IPS-NIHi7 (cell line): ENCODE data around the gene ZNF316.

Experiments
- DNase-seq: peaks from one replicate; pipeline ENCODE4 v3.0.0; 2012; ENCODE audit warnings: mixed read lengths; ENCODE audit errors: extremely low spot score

Gene ZNF316

GRCh38 chr7:6636741-6637543 lies at the start of gene ZNF316:
Gene ZNF316, plus strand, starts transcription at chr7:6637318. Its CDS starts 5,092 bp downstream, at chr7:6642410.
- DNase-seq: no peak

- no peak for DNase-seq
Observed at GRCh38 chr7:6588566-6588965, 48.6 kb upstream of the ZNF316 start.

GRCh38 chr7:6589151-6589828 lies 47.8 kb upstream of the ZNF316 start:
- DNase-seq: no peak

- DNase-seq: peak; percentile 94
Observed at GRCh38 chr7:6589829-6590644, 47.1 kb upstream of the ZNF316 start, which contains the start of gene INTS15. Gene INTS15, plus strand, starts transcription at chr7:6590021. Its CDS starts 263 bp downstream, at chr7:6590284.

DNA sequence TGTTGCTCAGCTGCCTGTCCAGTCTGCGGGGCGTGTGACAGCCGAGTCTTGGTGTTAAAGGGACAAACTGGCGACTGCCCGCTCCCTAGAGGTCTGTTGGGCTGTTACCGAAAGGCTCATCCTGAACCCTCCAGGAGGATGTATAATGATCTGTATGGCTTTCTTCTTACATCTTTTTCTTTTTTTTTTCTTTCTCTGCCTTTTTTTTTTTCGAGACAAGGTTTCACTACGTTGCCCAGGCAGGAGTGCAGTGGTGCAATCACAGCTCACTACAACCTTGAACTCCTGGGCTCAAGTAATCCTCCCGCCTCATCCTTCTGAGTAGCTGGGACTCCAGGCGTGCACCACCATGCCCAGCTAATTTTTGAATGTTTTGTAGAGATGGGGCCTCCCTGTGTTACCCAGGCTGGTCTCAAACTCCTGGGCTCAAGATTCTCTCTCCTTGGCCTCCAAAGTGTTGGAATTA lies 46.4 kb upstream of the ZNF316 start:
- DNase-seq: no peak

DNA sequence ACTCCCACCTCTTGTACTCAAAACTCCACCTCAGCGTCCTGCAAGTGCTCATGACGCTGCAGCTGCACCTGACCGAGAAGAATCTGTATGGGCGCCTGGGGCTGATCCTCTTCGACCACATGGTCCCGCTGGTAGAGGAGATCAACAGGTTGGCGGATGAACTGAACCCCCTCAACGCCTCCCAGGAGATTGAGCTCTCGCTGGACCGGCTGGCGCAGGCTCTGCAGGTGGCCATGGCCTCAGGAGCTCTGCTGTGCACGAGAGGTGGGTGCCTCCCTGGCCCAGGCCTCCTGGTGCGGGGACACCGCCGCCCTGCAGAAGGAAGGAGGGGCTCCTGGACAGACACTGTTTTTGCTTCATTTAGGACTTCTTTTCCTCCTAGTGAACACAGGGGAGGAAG lies 37.0 kb upstream of the ZNF316 start:
- no peak for DNase-seq

DNA sequence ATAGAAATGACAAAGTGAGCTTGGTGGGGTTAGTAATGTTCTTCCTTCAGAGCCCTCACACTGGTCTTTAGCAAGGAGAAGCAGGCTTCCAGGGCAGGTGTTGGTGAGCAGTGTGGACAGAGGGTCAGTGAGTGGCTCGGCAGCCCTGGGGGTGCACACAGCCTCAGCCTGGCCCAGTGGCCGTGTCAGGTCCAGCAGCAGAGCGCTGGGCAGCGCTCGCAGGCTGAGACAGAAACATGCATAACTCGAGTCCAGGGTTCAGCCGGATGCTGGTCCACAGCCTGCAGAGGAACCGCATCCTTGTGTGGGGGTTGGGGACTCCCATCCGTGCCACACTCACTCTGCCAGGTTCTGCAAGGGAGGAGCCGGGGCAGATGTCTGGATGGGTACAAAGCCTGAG lies 32.7 kb upstream of the ZNF316 start:
- DNase-seq: no peak

- no peak for DNase-seq
Observed at GRCh38 chr7:6606866-6607583, 30.1 kb upstream of the ZNF316 start.

GRCh38 chr7:6607651-6608051 lies 29.5 kb upstream of the ZNF316 start:
- DNase-seq: no peak

DNA sequence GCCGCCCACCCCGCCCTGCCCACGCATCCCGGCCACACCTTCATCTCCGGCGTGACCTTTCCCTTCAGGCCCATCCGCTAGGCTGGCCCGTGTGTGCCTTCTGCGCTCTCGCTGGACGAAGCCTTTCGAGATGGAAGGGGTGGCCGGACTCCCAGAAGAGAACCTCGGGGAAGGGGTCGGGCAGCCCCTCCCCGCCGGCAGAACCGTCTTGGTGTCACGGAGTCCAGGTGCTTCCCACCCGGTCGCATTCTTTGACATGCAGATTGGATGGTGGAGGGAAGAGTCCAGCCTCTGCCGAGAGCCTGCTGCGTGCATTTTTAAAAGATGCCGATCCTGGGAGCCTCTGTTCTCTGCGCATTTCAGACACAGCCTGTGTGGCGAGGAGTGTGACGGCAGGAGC lies 29.0 kb upstream of the ZNF316 start:
- no peak for DNase-seq

GRCh38 chr7:6608794-6609193 lies 28.3 kb upstream of the ZNF316 start:
- DNase-seq: no peak

GRCh38 chr7:6612819-6613218 lies 24.3 kb upstream of the ZNF316 start:
- no peak for DNase-seq

- no peak for DNase-seq
Observed at GRCh38 chr7:6613706-6614105, 23.4 kb upstream of the ZNF316 start.

GRCh38 chr7:6614953-6615722 lies 22.0 kb upstream of the ZNF316 start, which contains the start of gene ZNF853:
Gene ZNF853, plus strand, starts transcription at chr7:6615610. Its CDS starts 565 bp downstream, at chr7:6616175.
- DNase-seq: peak; percentile 74

DNA sequence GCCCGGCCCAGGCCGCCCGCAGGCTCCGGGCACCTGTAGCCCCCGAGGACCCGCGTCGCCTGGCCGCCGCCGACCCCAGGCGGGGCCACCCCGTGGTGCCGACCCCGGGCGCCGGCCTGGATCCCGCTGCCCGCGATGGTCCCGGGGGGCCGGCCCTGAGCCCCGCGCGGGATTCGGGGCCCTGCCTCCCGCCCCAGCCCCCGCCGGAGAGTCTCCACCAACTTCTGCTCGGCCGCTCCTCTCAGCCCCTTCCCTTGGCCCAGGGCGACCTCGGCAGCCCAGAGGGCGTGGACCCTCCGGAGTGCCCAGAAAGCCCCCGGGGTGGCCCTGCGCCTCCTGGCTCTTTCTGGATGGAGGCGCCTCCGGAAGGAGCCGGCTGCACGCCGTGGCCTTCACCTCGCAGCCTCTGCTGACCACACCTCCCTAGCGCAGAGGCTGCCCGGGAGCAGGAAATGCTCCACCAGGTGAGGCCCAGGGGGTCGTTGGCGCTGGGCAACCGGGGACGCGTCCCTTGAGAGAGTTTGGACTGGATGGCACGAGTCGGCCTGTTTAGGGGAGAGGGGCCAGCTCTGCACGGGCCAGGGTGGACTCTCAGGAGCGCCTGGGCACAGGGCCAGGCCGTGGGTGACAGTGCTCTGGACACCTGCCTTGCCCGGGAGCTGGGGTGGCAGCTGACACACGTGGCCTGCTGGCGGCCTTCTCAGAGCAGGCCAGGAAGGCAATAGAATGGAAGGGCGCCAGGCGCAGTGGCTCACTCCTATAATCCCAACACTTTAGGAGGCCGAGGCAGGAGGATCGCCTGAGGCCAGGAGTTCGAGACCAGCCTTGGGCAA lies 21.2 kb upstream of the ZNF316 start:
- peak; percentile 59 for DNase-seq

- DNase-seq: no peak
Observed at GRCh38 chr7:6616854-6617643, 20.1 kb upstream of the ZNF316 start.

GRCh38 chr7:6618621-6619020 lies 18.5 kb upstream of the ZNF316 start:
- no peak for DNase-seq

DNA sequence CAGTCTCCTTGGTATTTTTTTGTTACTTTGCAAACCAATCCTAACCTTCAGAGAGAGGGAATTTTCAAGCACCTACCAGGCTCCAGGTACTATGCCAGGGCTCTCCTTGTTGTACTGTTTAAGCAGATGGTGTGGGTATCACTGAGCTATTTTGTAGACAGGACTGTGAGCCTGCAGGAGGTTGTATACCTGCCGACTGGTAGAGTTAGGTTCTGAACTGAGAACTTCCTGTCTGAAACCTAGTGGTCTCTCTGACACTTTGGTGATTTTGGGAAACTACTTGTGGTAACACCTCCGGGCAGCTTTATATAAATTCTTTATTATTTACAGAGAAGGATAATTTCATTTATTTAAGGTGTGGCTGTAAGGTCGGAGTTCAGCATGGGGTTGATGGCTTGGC lies 17.2 kb upstream of the ZNF316 start:
- no peak for DNase-seq
